ENCODE measurements around the gene DNAJC15. TPM values are rescaled to one million over a fixed set of nuclear protein-coding genes. Genes with fewer than 3 reads are reported as not detected.

The DNAJC15 gene
- total RNA-seq, 1 experiment from 2014 or later: 72.2 TPM

- no peak overlapping the region for H3K4me3 ChIP-seq (ENCODE audit: low read depth, low read length)
- Mint-ChIP-seq H3K9me3 (ENCODE audit: unreplicated experiment) (no peaks in the 10 kb centered on the region), H3K27ac (ENCODE audit: unreplicated experiment) (no peak overlapping the region), H3K4me1 (ENCODE audit: low read depth, unreplicated experiment) (peaks cover 19% of the 10 kb centered on the region), H3K27me3 (ENCODE audit: insufficient read depth, unreplicated experiment) (no peaks in the 10 kb centered on the region), H3K4me3 (ENCODE audit: unreplicated experiment) (no peak overlapping the region), H3K36me3 (ENCODE audit: insufficient read depth, unreplicated experiment) (peaks cover 94% of the 10 kb centered on the region)
- POLR2A ChIA-PET: no interaction called here
- no peaks in the 10 kb centered on the region for H3K4me1 ChIP-seq
- H3K9me3 ChIP-seq: no peaks in the 10 kb centered on the region
- intact Hi-C loops (cut with micrococcal nuclease; ENCODE audit: unreplicated experiment): no loop called here
- TF ChIP-seq, protein P1, sequence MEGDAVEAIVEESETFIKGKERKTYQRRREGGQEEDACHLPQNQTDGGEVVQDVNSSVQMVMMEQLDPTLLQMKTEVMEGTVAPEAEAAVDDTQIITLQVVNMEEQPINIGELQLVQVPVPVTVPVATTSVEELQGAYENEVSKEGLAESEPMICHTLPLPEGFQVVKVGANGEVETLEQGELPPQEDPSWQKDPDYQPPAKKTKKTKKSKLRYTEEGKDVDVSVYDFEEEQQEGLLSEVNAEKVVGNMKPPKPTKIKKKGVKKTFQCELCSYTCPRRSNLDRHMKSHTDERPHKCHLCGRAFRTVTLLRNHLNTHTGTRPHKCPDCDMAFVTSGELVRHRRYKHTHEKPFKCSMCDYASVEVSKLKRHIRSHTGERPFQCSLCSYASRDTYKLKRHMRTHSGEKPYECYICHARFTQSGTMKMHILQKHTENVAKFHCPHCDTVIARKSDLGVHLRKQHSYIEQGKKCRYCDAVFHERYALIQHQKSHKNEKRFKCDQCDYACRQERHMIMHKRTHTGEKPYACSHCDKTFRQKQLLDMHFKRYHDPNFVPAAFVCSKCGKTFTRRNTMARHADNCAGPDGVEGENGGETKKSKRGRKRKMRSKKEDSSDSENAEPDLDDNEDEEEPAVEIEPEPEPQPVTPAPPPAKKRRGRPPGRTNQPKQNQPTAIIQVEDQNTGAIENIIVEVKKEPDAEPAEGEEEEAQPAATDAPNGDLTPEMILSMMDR (IDR thresholded peaks at IDR 0.05; ENCODE audit: insufficient read depth in 1 of 2, low read depth in 1 of 2, low read length in 1 of 2, severe bottlenecking in 1 of 2, unreplicated experiment in 1 of 2): no peak
- BruUV-seq (replicated peaks): TSS peak; percentile 3
- DNase-seq: no peak
- no peaks in the 10 kb centered on the region for H3K36me3 ChIP-seq (ENCODE audit: control insufficient read depth, insufficient read depth, low read length)
- CTCF ChIA-PET: no interaction called here
- H3K27me3 ChIP-seq (replicated peaks; ENCODE audit: control insufficient read depth, insufficient read depth, low read length): no peaks in the 10 kb centered on the region
Observed at GRCh38 chr13:43079392-43079931, 56.1 kb downstream of the DNAJC15 start.

- Mint-ChIP-seq H3K9me3 (ENCODE audit: unreplicated experiment) (no peaks in the 10 kb centered on the region), H3K27ac (ENCODE audit: unreplicated experiment) (no peak overlapping the region), H3K36me3 (ENCODE audit: insufficient read depth, unreplicated experiment) (peaks cover 92% of the 10 kb centered on the region), H3K27me3 (ENCODE audit: insufficient read depth, unreplicated experiment) (no peaks in the 10 kb centered on the region), H3K4me1 (ENCODE audit: low read depth, unreplicated experiment) (peaks cover 19% of the 10 kb centered on the region), H3K4me3 (ENCODE audit: unreplicated experiment) (no peak overlapping the region)
- no TSS peak for BruUV-seq (replicated peaks)
- Histone ChIP-seq H3K4me3 (ENCODE audit: low read depth, low read length) (no peak overlapping the region), H3K27me3 (replicated peaks; ENCODE audit: control insufficient read depth, insufficient read depth, low read length) (no peaks in the 10 kb centered on the region), H3K36me3 (ENCODE audit: control insufficient read depth, insufficient read depth, low read length) (no peaks in the 10 kb centered on the region), H3K4me1 (no peaks in the 10 kb centered on the region), H3K9me3 (no peaks in the 10 kb centered on the region)
- TF ChIP-seq, protein P1 (IDR thresholded peaks at IDR 0.05; ENCODE audit: insufficient read depth in 1 of 2, low read depth in 1 of 2, low read length in 1 of 2, severe bottlenecking in 1 of 2, unreplicated experiment in 1 of 2): no peak
- ChIA-PET CTCF (no interaction called here), POLR2A (no interaction called here)
- intact Hi-C loops (cut with micrococcal nuclease; ENCODE audit: unreplicated experiment): no loop called here
- no peak for DNase-seq
Observed at GRCh38 chr13:43080199-43080598, 56.8 kb downstream of the DNAJC15 start.

DNA sequence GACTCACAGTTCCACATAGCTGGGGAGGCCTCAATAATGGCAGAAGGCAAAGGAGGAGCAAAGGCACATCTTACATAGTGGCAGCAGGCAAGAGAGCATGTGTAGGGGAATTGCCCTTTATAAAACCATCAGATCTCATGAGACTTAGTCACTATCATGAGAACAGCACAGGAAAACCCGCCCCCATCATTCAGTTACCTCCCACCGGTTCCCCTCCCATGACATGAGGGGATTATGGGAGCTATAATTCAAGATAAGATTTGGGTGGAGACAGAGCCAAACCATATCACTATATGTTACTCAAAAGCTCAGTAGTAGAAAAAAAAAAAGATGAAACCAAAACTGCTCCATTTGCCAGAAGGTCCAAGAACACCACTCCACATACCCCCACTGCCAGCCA is 58.5 kb downstream of the DNAJC15 start:
- Histone ChIP-seq H3K36me3 (ENCODE audit: control insufficient read depth, insufficient read depth, low read length) (no peaks in the 10 kb centered on the region), H3K4me3 (ENCODE audit: low read depth, low read length) (no peak overlapping the region), H3K27me3 (replicated peaks; ENCODE audit: control insufficient read depth, insufficient read depth, low read length) (no peaks in the 10 kb centered on the region), H3K9me3 (no peaks in the 10 kb centered on the region), H3K4me1 (no peaks in the 10 kb centered on the region)
- POLR2A ChIA-PET: no interaction called here
- TF ChIP-seq, protein P1 (IDR thresholded peaks at IDR 0.05; ENCODE audit: insufficient read depth in 1 of 2, low read depth in 1 of 2, low read length in 1 of 2, severe bottlenecking in 1 of 2, unreplicated experiment in 1 of 2): no peak
- Mint-ChIP-seq H3K27ac (ENCODE audit: unreplicated experiment) (no peak overlapping the region), H3K9me3 (ENCODE audit: unreplicated experiment) (no peaks in the 10 kb centered on the region), H3K4me1 (ENCODE audit: low read depth, unreplicated experiment) (peaks cover 16% of the 10 kb centered on the region), H3K4me3 (ENCODE audit: unreplicated experiment) (no peak overlapping the region), H3K36me3 (ENCODE audit: insufficient read depth, unreplicated experiment) (peaks cover 94% of the 10 kb centered on the region), H3K27me3 (ENCODE audit: insufficient read depth, unreplicated experiment) (no peaks in the 10 kb centered on the region)
- CTCF ChIA-PET: no interaction called here
- no peak for DNase-seq
- intact Hi-C loops (cut with micrococcal nuclease; ENCODE audit: unreplicated experiment): no loop called here
- BruUV-seq (replicated peaks): no TSS peak

Data from Caco-2 (cell line).